Measurements from ENCODE around the gene CCDC152.

Gene CCDC152

GRCh38 chr5:42851481-42851880 lies 94.9 kb downstream of the CCDC152 start:
- H3K79me1 ChIP-seq (ENCODE audit: low read length) = no peaks in the 10 kb centered on the region
- H3K18ac ChIP-seq (ENCODE audit: low read length) = no peak overlapping the region
- DNase-seq = no peak
- no peaks in the 10 kb centered on the region for H3K27me3 ChIP-seq (ENCODE audit: insufficient read depth, low read length, poor library complexity)
- no peak overlapping the region for H4K5ac ChIP-seq (ENCODE audit: low read length)
- no peaks in the 10 kb centered on the region for H3K36me3 ChIP-seq (ENCODE audit: control insufficient read depth, insufficient read depth, low read length)
- no peak overlapping the region for H3K56ac ChIP-seq (ENCODE audit: low read length)
- H2BK15ac ChIP-seq (replicated peaks; ENCODE audit: low read depth) = no peak overlapping the region
- H3K79me2 ChIP-seq (ENCODE audit: control insufficient read depth, insufficient read depth, low read length) = no peaks in the 10 kb centered on the region
- H3K27ac ChIP-seq (ENCODE audit: low read depth, low read length) = no peak overlapping the region
- no CpG with 5 or more reads among the region's 6 CpGs for WGBS (ENCODE audit: extremely low coverage, insufficient coverage, low lambda C conversion rate)
- H3K4me3 ChIP-seq (ENCODE audit: low read length) = no peak overlapping the region
- no peak overlapping the region for H3K4ac ChIP-seq (ENCODE audit: low read depth, low read length)
- H4K8ac ChIP-seq (ENCODE audit: low read depth, low read length) = no peak overlapping the region
- H3K9ac ChIP-seq (ENCODE audit: low read length) = no peak overlapping the region
- no peak overlapping the region for H2BK120ac ChIP-seq (ENCODE audit: low read depth, low read length)
- H3K4me2 ChIP-seq (ENCODE audit: low read length) = no peak overlapping the region
- H3K23ac ChIP-seq (ENCODE audit: low read length) = no peak overlapping the region
- no peaks in the 10 kb centered on the region for H3K4me1 ChIP-seq (ENCODE audit: control insufficient read depth, low read depth, low read length)
- H2BK5ac ChIP-seq (ENCODE audit: low read length) = no peak overlapping the region
- no peak overlapping the region for H2AK5ac ChIP-seq (ENCODE audit: low read length)
